Neuronal stem cell (in vitro differentiated cells): Measurements from ENCODE around the gene SMIM7.

Experiments
- DNase-seq: peaks from one replicate; pipeline ENCODE4 v3.0.0-alpha.2; 2013; ENCODE audit warnings: low spot score
- H2AFZ ChIP-seq: one replicate; pipeline ENCODE4 v1.6.1; 2013; ENCODE audit warnings: mild to moderate bottlenecking, low read length, inconsistent platforms
- H2AK5ac ChIP-seq: 2 replicates; pipeline ENCODE4 v1.6.1; 2013; ENCODE audit warnings: low read depth, mild to moderate bottlenecking, inconsistent platforms, low read length, moderate library complexity, mixed read lengths
- H2BK120ac ChIP-seq: 2 replicates; pipeline ENCODE4 v1.6.1; 2013; ENCODE audit warnings: low read depth, mild to moderate bottlenecking, inconsistent platforms, low read length, moderate library complexity, mixed read lengths
- H2BK12ac ChIP-seq: one replicate; pipeline ENCODE4 v1.6.1; 2013; ENCODE audit warnings: low read length, inconsistent platforms
- H2BK15ac ChIP-seq: 2 replicates; pipeline ENCODE4 v1.6.1; 2013; ENCODE audit warnings: mild to moderate bottlenecking, low read length, inconsistent platforms, mixed read lengths
- H2BK5ac ChIP-seq: one replicate; pipeline ENCODE4 v1.6.1; 2013; ENCODE audit warnings: inconsistent platforms, mild to moderate bottlenecking, low read length, moderate library complexity
- H3K14ac ChIP-seq: one replicate; pipeline ENCODE4 v1.6.1; 2013; ENCODE audit warnings: low read length, inconsistent platforms
- H3K18ac ChIP-seq: 2 replicates; pipeline ENCODE4 v1.6.1; 2013; ENCODE audit warnings: low read length, inconsistent platforms
- H3K23ac ChIP-seq: 2 replicates; pipeline ENCODE4 v1.6.1; 2013; ENCODE audit warnings: low read depth, mild to moderate bottlenecking, mixed read lengths, low read length, inconsistent platforms; ENCODE audit not compliant: poor library complexity
- H3K27ac ChIP-seq: replicated peaks from 3 replicates; pipeline ENCODE4 v1.5.1; 2013; ENCODE audit warnings: low read length, inconsistent platforms
- H3K27me3 ChIP-seq, 3 experiments: 2 replicates each; pipeline ENCODE4 v1.6.1; 2013; ENCODE audit warnings: low read length in 3 of 3, mild to moderate bottlenecking in 2 of 3, inconsistent platforms in 1 of 3, low read depth in 1 of 3, mixed read lengths in 1 of 3, moderate library complexity in 1 of 3; ENCODE audit not compliant: control insufficient read depth in 3 of 3, insufficient read depth in 3 of 3
- H3K36me3 ChIP-seq, 2 donors: replicated peaks in 1 of 2; 2 replicates each; pipeline ENCODE4 v1.6.1; 2013; ENCODE audit warnings: low read length in 2 of 2; ENCODE audit not compliant: control insufficient read depth in 2 of 2, insufficient read depth in 2 of 2
- H3K4ac ChIP-seq: 2 replicates; pipeline ENCODE4 v1.6.1; 2013; ENCODE audit warnings: inconsistent platforms, mild to moderate bottlenecking, low read length, moderate library complexity
- H3K4me1 ChIP-seq, 2 donors: 1 replicate in 1 of 2; 2 replicates in 1 of 2; pipeline ENCODE4 v1.6.1; 2013; ENCODE audit warnings: low read length in 2 of 2, low read depth in 1 of 2; ENCODE audit not compliant: control insufficient read depth in 2 of 2, insufficient read depth in 1 of 2
- H3K4me2 ChIP-seq: one replicate; pipeline ENCODE4 v1.6.1; 2013; ENCODE audit warnings: mild to moderate bottlenecking, low read length, inconsistent platforms; ENCODE audit not compliant: insufficient read depth, poor library complexity, severe bottlenecking
- H3K4me3 ChIP-seq, 2 donors: 2 replicates each; pipeline ENCODE4 v1.5.1; 2013; ENCODE audit warnings: low read length in 2 of 2, mild to moderate bottlenecking in 2 of 2, inconsistent platforms in 1 of 2, moderate library complexity in 1 of 2
- H3K79me1 ChIP-seq: one replicate; pipeline ENCODE4 v1.6.1; 2013; ENCODE audit warnings: low read depth, mild to moderate bottlenecking, inconsistent platforms, low read length, moderate library complexity
- H3K9ac ChIP-seq: one replicate; pipeline ENCODE4 v1.6.1; 2013; ENCODE audit warnings: mild to moderate bottlenecking, low read depth, low read length, inconsistent platforms; ENCODE audit not compliant: poor library complexity
- H3K9me3 ChIP-seq, 2 donors: replicated peaks in 1 of 2; 2 replicates each; pipeline versions ENCODE3 to v1.6.1; 2013; ENCODE audit warnings: low read length in 2 of 2, mild to moderate bottlenecking in 2 of 2, inconsistent platforms in 1 of 2, low read depth in 1 of 2, mixed read lengths in 1 of 2, moderate library complexity in 1 of 2; ENCODE audit not compliant: control insufficient read depth in 2 of 2, insufficient read depth in 1 of 2
- H4K8ac ChIP-seq: one replicate; pipeline ENCODE4 v1.6.1; 2013; ENCODE audit warnings: low read depth, mild to moderate bottlenecking, inconsistent platforms, low read length, moderate library complexity
- H4K91ac ChIP-seq: one replicate; pipeline ENCODE4 v1.6.1; 2013; ENCODE audit warnings: low read length, low read depth, mild to moderate bottlenecking, inconsistent platforms; ENCODE audit not compliant: poor library complexity
- WGBS, 2 donors: extraction: QIAGEN DNeasy Blood & Tissue Kit; methylation state at CpG; one replicate each; pipeline ENCODE4 v1.1.7; 2013; ENCODE audit warnings: missing lambda C conversion rate in 2 of 2, mixed read lengths in 1 of 2; ENCODE audit not compliant: insufficient read length in 2 of 2, insufficient replicate concordance in 1 of 2; ENCODE audit errors: extremely low coverage in 2 of 2; 5-methylcytosine and 5-hydroxymethylcytosine counted together

SMIM7 gene

DNA sequence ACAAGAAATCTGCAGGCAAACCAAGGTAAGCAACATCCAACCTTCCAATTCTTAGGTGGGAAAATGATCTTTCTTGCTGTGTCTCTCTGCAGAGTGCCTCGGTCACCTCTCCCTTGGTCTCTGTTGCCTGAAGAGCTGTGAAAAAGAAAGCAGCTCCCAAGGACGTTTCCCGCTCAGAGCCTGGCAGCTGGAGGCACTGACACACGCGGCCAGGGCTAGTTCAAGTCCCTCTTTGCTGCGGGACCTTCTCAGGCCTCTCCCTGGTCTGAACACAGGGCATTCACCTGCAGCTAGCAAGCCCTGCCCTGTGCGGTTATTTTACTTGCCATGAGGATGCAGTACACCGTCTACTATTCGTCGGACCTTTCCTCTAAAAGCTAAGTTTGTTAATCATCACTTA lies 35.7 kb downstream of the SMIM7 start:
- Histone ChIP-seq H3K36me3 (peaks cover 1 to 29% of the 10 kb centered on the region in 2 donors), H2BK5ac (no peak overlapping the region), H3K18ac (no peak overlapping the region), H4K8ac (no peak overlapping the region), H3K27ac (no peak overlapping the region), H2BK12ac (no peak overlapping the region), H3K9ac (no peak overlapping the region), H3K23ac (no peak overlapping the region), H3K79me1 (peaks cover 13% of the 10 kb centered on the region), H3K4ac (no peak overlapping the region), H3K27me3 (no peaks in the 10 kb centered on the region), H3K4me3 (no peak overlapping the region), H2AK5ac (no peak overlapping the region), H2AFZ (no peak overlapping the region), H3K4me1 (peaks cover 0 to 9% of the 10 kb centered on the region in 2 donors), H2BK15ac (no peak overlapping the region), H2BK120ac (no peak overlapping the region), H3K14ac (no peak overlapping the region), H3K9me3 (no peaks in the 10 kb centered on the region), H3K4me2 (no peak overlapping the region), H4K91ac (no peak overlapping the region)
- no CpG with 5 or more reads among the region's 10 CpGs for WGBS, 2 donors
- DNase-seq: no peak

- Histone ChIP-seq H3K4me2 (no peak overlapping the region), H3K79me1 (peaks cover 13% of the 10 kb centered on the region), H2BK15ac (no peak overlapping the region), H3K4me1 (peaks cover 0 to 6% of the 10 kb centered on the region in 2 donors), H2AK5ac (no peak overlapping the region), H4K8ac (no peak overlapping the region), H2BK120ac (no peak overlapping the region), H2AFZ (no peak overlapping the region), H2BK12ac (no peak overlapping the region), H3K27me3 (no peaks in the 10 kb centered on the region), H3K14ac (no peak overlapping the region), H3K9me3 (no peaks in the 10 kb centered on the region), H3K9ac (no peak overlapping the region), H3K27ac (no peak overlapping the region), H2BK5ac (no peak overlapping the region), H4K91ac (no peak overlapping the region), H3K36me3 (peaks cover 1 to 29% of the 10 kb centered on the region in 2 donors), H3K23ac (no peak overlapping the region), H3K4me3 (no peak overlapping the region), H3K4ac (no peak overlapping the region), H3K18ac (no peak overlapping the region)
- no peak for DNase-seq
- WGBS, 2 donors: no CpG with 5 or more reads among the region's 6 CpGs
Measured at GRCh38 chr19:16623576-16623975, 36.4 kb downstream of the SMIM7 start.

- H3K9ac ChIP-seq: no peak overlapping the region
- WGBS, 2 donors: no CpG with 5 or more reads among the region's 2 CpGs
- no peaks in the 10 kb centered on the region for H3K27me3 ChIP-seq
- H2BK15ac ChIP-seq: no peak overlapping the region
- no peak overlapping the region for H3K4me3 ChIP-seq
- H3K4ac ChIP-seq: no peak overlapping the region
- peaks cover 15% of the 10 kb centered on the region for H3K79me1 ChIP-seq
- H2AFZ ChIP-seq: no peak overlapping the region
- H2BK12ac ChIP-seq: no peak overlapping the region
- no peak overlapping the region for H2AK5ac ChIP-seq
- H3K27ac ChIP-seq: no peak overlapping the region
- H3K9me3 ChIP-seq: no peaks in the 10 kb centered on the region
- H3K23ac ChIP-seq: no peak overlapping the region
- no peak overlapping the region for H3K14ac ChIP-seq
- H2BK120ac ChIP-seq: no peak overlapping the region
- no peak overlapping the region for H4K91ac ChIP-seq
- no peak overlapping the region for H3K18ac ChIP-seq
- H3K4me1 ChIP-seq: peaks cover 0 to 6% of the 10 kb centered on the region in 2 donors
- no peak overlapping the region for H4K8ac ChIP-seq
- H2BK5ac ChIP-seq: no peak overlapping the region
- no peak overlapping the region for H3K4me2 ChIP-seq
- no peak for DNase-seq
- H3K36me3 ChIP-seq: peaks cover 1 to 29% of the 10 kb centered on the region in 2 donors
Measured at GRCh38 chr19:16623066-16623465, 36.9 kb downstream of the SMIM7 start.

DNA sequence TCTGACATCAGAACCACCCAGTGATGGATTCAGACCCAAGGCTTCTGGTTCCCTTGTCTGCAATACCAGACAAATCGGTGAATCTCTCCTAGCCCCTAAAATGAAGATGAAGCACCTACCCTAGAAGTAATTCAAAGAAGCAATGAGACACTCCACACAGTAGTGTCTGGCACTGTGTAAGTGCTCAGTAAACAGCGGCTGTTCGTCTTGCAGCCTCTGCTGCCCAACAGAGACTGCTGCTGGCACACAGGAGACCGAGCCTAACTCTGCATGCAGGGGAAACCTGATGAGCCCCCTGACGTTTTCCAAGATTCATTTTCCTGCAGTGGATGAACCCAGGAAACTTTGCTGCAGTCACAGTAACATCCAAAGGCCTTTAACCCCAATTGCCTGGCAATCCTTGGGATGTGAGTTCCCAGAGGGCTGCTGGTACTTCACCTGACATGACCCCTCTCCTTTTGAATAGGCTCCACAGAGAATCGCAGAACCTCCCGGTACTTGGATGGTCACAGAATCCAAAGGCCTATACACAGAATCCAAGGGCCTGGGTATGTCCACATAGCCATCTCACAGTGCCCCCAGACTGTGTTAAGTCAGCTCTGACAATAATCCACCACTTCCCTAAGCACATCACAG lies 38.7 kb downstream of the SMIM7 start:
- Histone ChIP-seq H2BK120ac (no peak overlapping the region), H3K27ac (no peak overlapping the region), H4K8ac (no peak overlapping the region), H3K9me3 (no peaks in the 10 kb centered on the region), H3K4me1 (peaks cover under 1 to 3% of the 10 kb centered on the region in 2 donors), H3K9ac (no peak overlapping the region), H3K23ac (no peak overlapping the region), H2AK5ac (no peak overlapping the region), H4K91ac (no peak overlapping the region), H3K4me2 (no peak overlapping the region), H2BK12ac (no peak overlapping the region), H3K14ac (no peak overlapping the region), H2BK15ac (no peak overlapping the region), H3K27me3 (no peaks in the 10 kb centered on the region), H3K4ac (no peak overlapping the region), H3K18ac (no peak overlapping the region), H2BK5ac (no peak overlapping the region), H3K79me1 (peaks cover 21% of the 10 kb centered on the region), H3K36me3 (peaks cover 1 to 29% of the 10 kb centered on the region in 2 donors), H2AFZ (no peak overlapping the region), H3K4me3 (no peak overlapping the region)
- WGBS, 2 donors: no CpG with 5 or more reads among the region's 7 CpGs
- DNase-seq: no peak
